Subcutaneous abdominal adipose tissue (tissue), 5 donors: ENCODE data around the gene BICD1.

ENCODE experiments used
- H3K27ac ChIP-seq: one replicate; pipeline ENCODE4 v1.7.0; 2013; ENCODE audit warnings: low read depth, mild to moderate bottlenecking, inconsistent platforms, low read length, moderate library complexity
- H3K27me3 ChIP-seq, 5 donors: one replicate each; pipeline ENCODE4 v1.7.0; 2013; ENCODE audit warnings: low read length in 5 of 5, inconsistent platforms in 1 of 5; ENCODE audit not compliant: control insufficient read depth in 5 of 5, insufficient read depth in 4 of 5
- H3K36me3 ChIP-seq, 5 donors: one replicate each; pipeline ENCODE4 v1.7.0; 2013; ENCODE audit warnings: low read length in 5 of 5; ENCODE audit not compliant: control insufficient read depth in 5 of 5, insufficient read depth in 5 of 5
- H3K4me1 ChIP-seq, 5 donors: one replicate each; pipeline ENCODE4 v1.7.0; 2013; ENCODE audit warnings: low read length in 5 of 5, mild to moderate bottlenecking in 3 of 5, moderate library complexity in 1 of 5; ENCODE audit not compliant: control insufficient read depth in 5 of 5, insufficient read depth in 5 of 5
- H3K4me3 ChIP-seq, 5 donors: one replicate each; pipeline ENCODE4 v1.7.0; 2013; ENCODE audit warnings: low read length in 5 of 5, low read depth in 1 of 5
- H3K9ac ChIP-seq, 5 donors: one replicate each; pipeline ENCODE4 v1.7.0; 2013; ENCODE audit warnings: low read length in 5 of 5, mild to moderate bottlenecking in 4 of 5, moderate library complexity in 3 of 5
- H3K9me3 ChIP-seq, 5 donors: one replicate each; pipeline ENCODE4 v1.7.0; 2013; ENCODE audit warnings: low read length in 5 of 5; ENCODE audit not compliant: control insufficient read depth in 5 of 5
- donor health status: healthy.
- donor health status: healthy.
- donor health status: healthy.
- donor health status: healthy.
- donor health status: healthy.

Gene BICD1

DNA sequence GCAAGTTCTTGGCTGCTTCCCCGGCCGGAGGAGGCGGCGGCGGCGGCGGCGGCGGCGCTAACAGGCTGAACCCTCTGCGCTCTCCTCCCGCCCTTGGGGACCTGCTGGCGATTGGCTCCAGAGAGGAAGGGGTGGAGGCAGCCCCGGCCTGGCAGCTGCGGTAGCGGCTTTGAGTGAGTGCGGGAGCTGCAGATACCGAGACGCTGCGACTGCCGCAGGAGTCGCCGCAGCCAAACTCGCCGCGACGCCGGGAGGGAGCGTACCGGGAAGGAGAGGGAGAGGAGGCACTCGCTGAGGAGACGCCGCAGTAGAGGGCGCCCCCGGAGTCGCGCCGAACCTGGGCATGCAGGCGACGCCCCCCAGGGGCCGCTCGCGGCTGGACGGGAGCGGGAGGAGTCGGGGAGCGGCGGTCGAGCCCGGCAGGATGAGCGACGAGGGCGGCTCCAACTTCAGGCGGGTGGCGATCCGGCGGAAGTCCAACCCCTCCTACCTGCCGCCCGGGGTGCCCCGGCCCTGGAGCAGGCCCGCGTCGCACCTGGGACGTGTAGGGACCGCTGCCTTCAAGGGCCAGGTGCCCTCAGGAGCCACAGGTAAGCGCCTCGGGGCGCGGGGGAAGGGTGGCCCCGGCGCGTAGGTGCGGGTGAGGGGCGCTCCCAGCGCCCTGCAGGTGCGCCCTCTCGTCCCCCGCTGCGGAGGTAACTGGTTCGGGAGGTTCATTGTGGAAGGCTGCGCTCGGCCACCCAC, 292.9 kb downstream of the BICD1 start, which contains the start of gene FGD4:
TSS of gene FGD4 (plus strand) at position 189 of the 744 bp plus-strand sequence.
- no peaks in the 10 kb centered on the region for H3K36me3 ChIP-seq
- no peaks in the 10 kb centered on the region for H3K27me3 ChIP-seq

DNA sequence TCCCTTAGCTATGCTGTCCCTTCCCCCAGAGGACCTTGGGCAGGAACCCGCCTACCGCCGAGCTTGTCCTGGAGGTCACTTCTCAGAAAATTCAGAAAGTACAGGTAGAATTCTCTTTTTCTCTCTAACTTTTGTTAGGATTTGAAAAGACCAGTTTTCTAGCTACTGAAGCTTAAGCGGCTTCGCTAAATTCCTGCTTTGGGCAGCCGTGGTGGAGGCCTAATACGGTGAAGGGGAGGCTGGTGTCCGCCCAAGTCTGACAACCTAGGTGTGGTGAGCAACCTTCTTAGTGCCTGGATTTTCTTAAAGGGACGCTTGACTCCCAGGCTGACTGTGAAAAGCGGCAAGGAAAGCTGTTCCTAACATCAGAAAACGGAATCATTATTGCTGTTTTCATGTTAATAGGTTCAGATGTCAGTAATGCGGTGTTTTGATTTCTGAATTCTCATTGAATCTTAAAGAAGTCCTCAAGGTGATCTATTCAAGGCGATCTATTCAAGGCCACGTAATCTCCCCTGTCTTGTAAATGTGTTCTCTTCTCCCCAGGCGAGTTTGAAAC, 293.5 kb downstream of the BICD1 start:
- peak overlapping the region; percentile 57 to 86 (median 71) for H3K9ac ChIP-seq

More for the DNA sequence above, 292.9 kb downstream of the BICD1 start, which contains the start of gene FGD4:
- Histone ChIP-seq H3K4me3 (peak within 1 kb of the TSS; percentile 75 to 92 (median 80)), H3K9me3 (no peaks in the 10 kb centered on the region), H3K4me1 (peaks cover 4 to 28% (median 19%) of the 10 kb centered on the region in 5 donors), H3K9ac (peak within 1 kb of the TSS; percentile 57 to 86 (median 71)), H3K27ac (peak within 1 kb of the TSS; percentile 57)

DNA sequence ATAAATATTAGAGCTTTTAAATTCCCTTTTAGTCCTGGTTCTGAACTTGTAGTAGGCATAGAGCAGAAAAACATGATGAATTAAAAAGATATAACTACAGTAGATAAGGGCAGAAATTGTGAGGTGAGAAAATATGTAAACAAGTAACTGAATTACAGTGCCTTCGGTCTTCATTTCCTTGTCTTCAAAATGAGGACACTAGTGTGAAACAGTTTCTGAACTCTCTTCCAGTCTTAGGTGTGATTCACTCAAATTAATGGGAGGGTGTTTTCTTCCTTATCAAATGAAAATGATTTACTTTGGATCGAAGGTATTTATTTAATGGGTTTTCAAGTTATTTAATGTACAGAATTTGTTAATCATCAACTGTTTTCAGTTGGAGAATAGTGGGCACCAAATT, 294.2 kb downstream of the BICD1 start:
- no peaks in the 10 kb centered on the region for H3K27me3 ChIP-seq
- peaks cover 4 to 28% (median 19%) of the 10 kb centered on the region in 5 donors for H3K4me1 ChIP-seq
- H3K9ac ChIP-seq: peak overlapping the region in 2 of 5 donors; percentile 11 to 79
- H3K4me3 ChIP-seq: peak overlapping the region in 4 of 5 donors; percentile 75 to 89 (median 78)
- H3K27ac ChIP-seq: peak overlapping the region; percentile 57
- no peaks in the 10 kb centered on the region for H3K36me3 ChIP-seq
- H3K9me3 ChIP-seq: no peaks in the 10 kb centered on the region

More for the DNA sequence above, 293.5 kb downstream of the BICD1 start:
- Histone ChIP-seq H3K27me3 (no peaks in the 10 kb centered on the region), H3K4me3 (peak overlapping the region; percentile 75 to 92 (median 80)), H3K9me3 (no peaks in the 10 kb centered on the region), H3K36me3 (no peaks in the 10 kb centered on the region), H3K27ac (peak overlapping the region; percentile 57), H3K4me1 (peaks cover 4 to 28% (median 19%) of the 10 kb centered on the region in 5 donors)

DNA sequence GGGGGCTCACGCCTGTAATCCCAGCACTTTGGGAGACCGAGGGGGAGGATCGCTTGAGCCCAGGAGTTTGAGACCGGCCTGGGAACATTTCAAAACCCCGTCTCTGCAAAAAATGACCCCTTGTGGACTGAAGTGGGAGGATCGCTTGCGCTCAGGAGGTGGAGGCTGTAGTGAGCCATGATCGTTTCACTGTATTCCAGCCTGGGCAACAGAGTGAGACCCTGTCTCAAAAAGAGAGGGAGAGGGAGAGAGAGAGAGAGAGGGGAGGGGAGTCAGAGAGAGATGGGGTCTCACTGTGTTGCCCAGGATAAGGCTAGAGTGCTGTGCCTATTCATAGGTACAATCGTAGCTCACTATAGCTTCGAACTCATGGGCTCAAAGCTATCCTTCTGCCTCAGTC, 295.5 kb downstream of the BICD1 start:
- Histone ChIP-seq H3K9ac (peak overlapping the region in 1 of 5 donors; percentile 48), H3K36me3 (no peaks in the 10 kb centered on the region), H3K4me1 (peaks cover 4 to 28% (median 19%) of the 10 kb centered on the region in 5 donors), H3K9me3 (no peaks in the 10 kb centered on the region), H3K27ac (no peak overlapping the region), H3K4me3 (peak overlapping the region in 3 of 5 donors; percentile 22 to 42 (median 38)), H3K27me3 (no peaks in the 10 kb centered on the region)

DNA sequence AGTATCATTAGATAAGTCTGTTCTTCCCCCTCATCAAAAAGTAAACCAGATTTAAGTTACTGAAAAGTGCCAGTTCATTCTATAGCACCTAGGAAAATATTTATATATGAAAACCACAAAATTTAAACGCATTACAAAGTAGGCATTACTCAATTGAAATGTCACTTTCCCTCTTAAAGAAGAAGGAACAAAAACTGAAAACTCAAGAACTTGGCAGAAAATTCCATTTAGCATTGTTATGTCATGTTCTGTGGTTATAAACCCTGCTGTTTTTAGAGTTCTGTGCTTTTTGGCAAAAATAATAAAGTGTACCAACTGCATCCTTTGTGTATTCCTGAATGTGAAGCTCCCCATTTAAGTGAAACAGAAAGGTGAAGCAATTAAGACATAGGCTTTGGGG, 296.3 kb downstream of the BICD1 start:
- H3K4me3 ChIP-seq: peak overlapping the region in 1 of 5 donors; percentile 13
- peaks cover 4 to 28% (median 19%) of the 10 kb centered on the region in 5 donors for H3K4me1 ChIP-seq
- no peaks in the 10 kb centered on the region for H3K36me3 ChIP-seq
- H3K9me3 ChIP-seq: no peaks in the 10 kb centered on the region
- H3K27ac ChIP-seq: no peak overlapping the region
- no peak overlapping the region for H3K9ac ChIP-seq
- H3K27me3 ChIP-seq: no peaks in the 10 kb centered on the region

DNA sequence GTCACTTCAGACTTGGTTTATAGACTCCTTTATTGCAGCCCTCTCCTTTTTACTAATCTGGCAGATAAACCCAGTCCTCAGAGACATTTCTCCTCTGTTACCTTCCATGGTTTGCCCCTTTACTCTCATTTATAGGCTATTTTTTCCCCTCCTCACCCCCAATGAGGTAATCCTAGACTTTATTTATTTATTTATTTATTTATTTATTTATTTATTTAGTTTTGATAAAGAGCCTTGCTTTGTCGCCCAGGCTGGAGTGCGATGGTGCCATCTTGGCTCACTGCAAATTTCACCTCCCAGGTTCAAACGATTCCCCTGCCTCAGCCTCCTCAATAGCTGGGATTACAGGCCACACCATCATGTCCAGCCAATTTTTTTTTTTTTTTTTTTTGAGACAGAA, 301.1 kb downstream of the BICD1 start:
- Histone ChIP-seq H3K4me3 (no peak overlapping the region), H3K9me3 (no peaks in the 10 kb centered on the region), H3K27me3 (no peaks in the 10 kb centered on the region), H3K36me3 (no peaks in the 10 kb centered on the region), H3K4me1 (peaks cover 0 to 12% (median 0%) of the 10 kb centered on the region in 5 donors), H3K27ac (no peak overlapping the region), H3K9ac (no peak overlapping the region)

DNA sequence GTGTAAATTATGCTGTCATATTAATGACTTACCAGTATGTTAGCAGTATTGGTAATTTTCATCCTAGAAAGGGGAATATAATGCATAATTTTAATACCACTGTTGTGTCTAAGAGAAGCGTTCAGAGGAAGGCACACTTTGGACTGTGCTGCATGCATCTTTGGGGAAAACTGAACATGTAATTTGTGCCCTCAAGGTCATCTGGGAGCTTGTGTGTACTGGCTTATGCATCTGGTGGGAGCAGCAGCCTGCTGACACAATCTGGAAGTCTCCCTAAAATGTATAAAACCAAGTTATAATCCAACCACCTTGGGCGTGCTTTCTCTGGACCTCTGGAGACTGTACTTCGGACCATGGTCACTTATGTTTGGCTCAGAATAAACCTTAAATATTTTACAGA, 306.8 kb downstream of the BICD1 start:
- H3K4me3 ChIP-seq: no peak overlapping the region
- no peaks in the 10 kb centered on the region for H3K9me3 ChIP-seq
- no peaks in the 10 kb centered on the region for H3K27me3 ChIP-seq
- no peaks in the 10 kb centered on the region for H3K36me3 ChIP-seq
- H3K27ac ChIP-seq: no peak overlapping the region
- no peak overlapping the region for H3K9ac ChIP-seq
- peaks cover 0 to 5% (median 0%) of the 10 kb centered on the region in 5 donors for H3K4me1 ChIP-seq

DNA sequence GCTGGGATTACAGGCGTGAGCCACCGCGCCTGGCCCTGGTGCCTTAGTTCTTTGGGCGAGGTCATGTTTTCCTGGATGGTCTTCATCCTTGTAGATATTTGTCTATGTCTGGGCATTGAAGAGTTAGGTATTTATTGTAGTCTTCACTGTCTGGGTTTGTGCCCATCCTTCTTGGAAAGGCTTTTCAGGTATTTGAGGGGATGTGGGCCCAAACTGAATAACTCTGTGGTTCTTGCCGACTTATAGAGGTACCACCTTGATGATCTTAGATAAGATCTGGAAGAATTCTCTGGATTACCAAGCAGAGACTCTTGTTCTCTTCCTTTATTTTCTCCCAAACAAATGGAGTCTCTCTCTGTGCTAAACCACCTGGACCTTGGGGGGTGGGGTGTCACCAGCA, 311.6 kb downstream of the BICD1 start:
- Histone ChIP-seq H3K4me1 (peaks cover 3 to 26% (median 23%) of the 10 kb centered on the region in 5 donors), H3K36me3 (no peaks in the 10 kb centered on the region), H3K9ac (no peak overlapping the region), H3K9me3 (no peaks in the 10 kb centered on the region), H3K4me3 (no peak overlapping the region), H3K27ac (peak overlapping the region; percentile 79), H3K27me3 (no peaks in the 10 kb centered on the region)

DNA sequence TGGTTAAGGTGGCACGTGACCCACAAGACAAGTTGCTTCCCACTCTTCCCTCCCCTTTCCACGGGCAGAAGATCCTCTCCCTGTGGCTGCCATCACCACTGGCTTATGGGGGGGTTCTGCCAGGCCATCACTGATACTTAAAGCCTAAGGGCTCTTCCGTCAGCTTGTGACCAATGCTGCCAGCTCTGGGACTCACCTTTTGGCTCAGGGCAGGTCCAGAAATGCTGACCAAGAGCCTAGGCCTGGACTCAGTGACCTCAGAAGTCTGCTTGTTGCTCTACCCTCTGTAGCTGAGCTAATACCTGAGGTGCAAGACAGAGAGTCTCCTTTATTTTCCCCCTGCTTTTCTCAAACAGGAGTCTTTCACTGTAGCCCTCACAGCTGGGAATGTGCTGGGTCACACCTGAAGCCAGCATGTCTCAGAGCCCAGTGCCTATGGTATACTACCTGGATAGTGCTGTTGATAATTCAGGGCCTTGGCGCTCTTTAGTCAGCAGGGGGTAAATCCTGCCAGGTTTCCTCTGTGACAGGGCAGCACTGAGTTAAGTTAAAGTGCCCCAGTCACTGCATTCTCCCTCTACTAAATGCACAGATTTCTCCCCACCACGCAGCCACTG, 312.4 kb downstream of the BICD1 start:
- Histone ChIP-seq H3K27me3 (no peaks in the 10 kb centered on the region), H3K27ac (peak overlapping the region; percentile 79)

DNA sequence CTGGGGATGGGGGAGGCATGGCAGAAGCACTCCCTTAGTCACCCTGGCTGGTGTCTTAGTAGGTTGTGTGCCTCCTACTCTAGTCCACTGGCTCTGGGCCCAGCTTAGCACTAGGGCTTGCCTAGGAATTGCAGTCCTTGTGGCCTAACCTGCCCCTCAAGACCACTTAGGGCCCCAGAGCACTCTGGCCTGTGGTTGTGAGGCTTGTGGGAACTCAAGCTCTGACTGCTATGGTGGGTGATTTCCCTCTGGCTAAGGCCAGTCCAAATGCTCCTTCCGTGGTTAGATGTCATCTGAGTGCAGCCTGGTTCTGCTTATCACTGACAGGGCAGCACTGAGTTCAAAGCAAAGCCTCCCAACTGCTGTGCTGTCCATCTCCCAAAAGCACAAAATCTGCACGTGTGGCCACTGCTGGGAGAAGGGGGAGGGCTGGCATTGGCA, 312.9 kb downstream of the BICD1 start:
- Histone ChIP-seq H3K4me1 (peaks cover 3 to 26% (median 23%) of the 10 kb centered on the region in 5 donors), H3K9ac (no peak overlapping the region), H3K27ac (peak overlapping the region; percentile 79), H3K36me3 (no peaks in the 10 kb centered on the region), H3K9me3 (no peaks in the 10 kb centered on the region), H3K27me3 (no peaks in the 10 kb centered on the region), H3K4me3 (no peak overlapping the region)

More for the DNA sequence above, 312.4 kb downstream of the BICD1 start:
- peak overlapping the region in 1 of 5 donors; percentile 52 for H3K9ac ChIP-seq
- H3K36me3 ChIP-seq: no peaks in the 10 kb centered on the region
- H3K4me3 ChIP-seq: no peak overlapping the region
- H3K4me1 ChIP-seq: peaks cover 3 to 26% (median 23%) of the 10 kb centered on the region in 5 donors
- H3K9me3 ChIP-seq: no peaks in the 10 kb centered on the region
